CD4-positive, alpha-beta T cell treated with Interleukin-10 for 1 hour (primary cell): ENCODE results near the gene NPIPA1.
"Not testable (repeated sequence)": the region's sequence is repeated elsewhere in the genome, so short reads cannot be mapped to it uniquely, and the experiment has no call there.

Experiments
- DNase-seq: peaks from one replicate; pipeline ENCODE4 v3.0.0-alpha.2; 2020

Gene NPIPA1

GRCh38 chr16:14978908-14979307 is 41.7 kb downstream of the NPIPA1 start:
- not testable (repeated sequence) for DNase-seq

- not testable (repeated sequence) for DNase-seq
These were observed 44.0 kb downstream of the NPIPA1 start for GRCh38 chr16:14981234-14981633.

- DNase-seq = not testable (repeated sequence)
These were observed 45.3 kb downstream of the NPIPA1 start for GRCh38 chr16:14982521-14982920.

GRCh38 chr16:14988092-14988491 is 50.8 kb downstream of the NPIPA1 start:
- not testable (repeated sequence) for DNase-seq

- DNase-seq = not testable (repeated sequence)
These were observed 51.5 kb downstream of the NPIPA1 start for GRCh38 chr16:14988661-14989191.

GRCh38 chr16:14989291-14990281 is 52.3 kb downstream of the NPIPA1 start:
- not testable (repeated sequence) for DNase-seq

GRCh38 chr16:14993277-14994151 is 56.3 kb downstream of the NPIPA1 start:
- not testable (repeated sequence) for DNase-seq

- DNase-seq = not testable (repeated sequence)
These were observed 59.5 kb downstream of the NPIPA1 start for GRCh38 chr16:14996702-14997101.

GRCh38 chr16:14998300-14998699 is 61.1 kb downstream of the NPIPA1 start:
- not testable (repeated sequence) for DNase-seq

- not testable (repeated sequence) for DNase-seq
These were observed 62.6 kb downstream of the NPIPA1 start for GRCh38 chr16:14999845-15000244.
